Hepatocyte (in vitro differentiated cells): Measurements from ENCODE around the gene VPS52.

Experiments
- EZH2 ChIP-seq: fragments of 200-600 bp; sonication (generic); IDR thresholded peaks from 2 replicates; pipeline ENCODE4 v1.6.1; 2016; ENCODE audit warnings: antibody characterized with exemption, mild to moderate bottlenecking, borderline replicate concordance
- EZH2phosphoT487 ChIP-seq: fragments of 200-600 bp; sonication (generic); IDR thresholded peaks from one replicate; pipeline ENCODE4 v1.6.1; 2018; ENCODE audit warnings: antibody characterized with exemption, mild to moderate bottlenecking, low read depth, moderate library complexity; ENCODE audit not compliant: unreplicated experiment, severe bottlenecking
- TF ChIP-seq, protein P1 (sequence below): fragments of 200-600 bp; sonication (generic); IDR thresholded peaks from 2 replicates; pipeline ENCODE4 v1.5.1; 2016; ENCODE audit warnings: antibody characterized with exemption, mild to moderate bottlenecking; ENCODE audit not compliant: poor library complexity

- TF ChIP-seq, protein P1, sequence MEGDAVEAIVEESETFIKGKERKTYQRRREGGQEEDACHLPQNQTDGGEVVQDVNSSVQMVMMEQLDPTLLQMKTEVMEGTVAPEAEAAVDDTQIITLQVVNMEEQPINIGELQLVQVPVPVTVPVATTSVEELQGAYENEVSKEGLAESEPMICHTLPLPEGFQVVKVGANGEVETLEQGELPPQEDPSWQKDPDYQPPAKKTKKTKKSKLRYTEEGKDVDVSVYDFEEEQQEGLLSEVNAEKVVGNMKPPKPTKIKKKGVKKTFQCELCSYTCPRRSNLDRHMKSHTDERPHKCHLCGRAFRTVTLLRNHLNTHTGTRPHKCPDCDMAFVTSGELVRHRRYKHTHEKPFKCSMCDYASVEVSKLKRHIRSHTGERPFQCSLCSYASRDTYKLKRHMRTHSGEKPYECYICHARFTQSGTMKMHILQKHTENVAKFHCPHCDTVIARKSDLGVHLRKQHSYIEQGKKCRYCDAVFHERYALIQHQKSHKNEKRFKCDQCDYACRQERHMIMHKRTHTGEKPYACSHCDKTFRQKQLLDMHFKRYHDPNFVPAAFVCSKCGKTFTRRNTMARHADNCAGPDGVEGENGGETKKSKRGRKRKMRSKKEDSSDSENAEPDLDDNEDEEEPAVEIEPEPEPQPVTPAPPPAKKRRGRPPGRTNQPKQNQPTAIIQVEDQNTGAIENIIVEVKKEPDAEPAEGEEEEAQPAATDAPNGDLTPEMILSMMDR = no peak
- TF ChIP-seq EZH2 = no peak
- no peak for TF ChIP-seq EZH2phosphoT487
These were observed 30.2 kb upstream of the VPS52 start for GRCh38 chr6:33301877-33302276.
